H1 (cell line): Measurements from ENCODE around the gene PRODH2. TPM values are rescaled to one million over a fixed set of nuclear protein-coding genes. Genes with fewer than 3 reads are reported as not detected.

Experiments
- ATF2 ChIP-seq: IDR thresholded peaks from 2 replicates; pipeline ENCODE4 v1.6.1; 2012; ENCODE audit warnings: low read length, inconsistent platforms
- GABPA ChIP-seq: IDR thresholded peaks from 2 replicates; pipeline ENCODE4 v1.6.1; 2011; ENCODE audit warnings: mild to moderate bottlenecking, low read length, moderate library complexity, borderline replicate concordance; ENCODE audit not compliant: insufficient read depth
- JUND ChIP-seq: IDR thresholded peaks from 2 replicates; pipeline ENCODE4 v1.6.1; 2011; ENCODE audit warnings: mild to moderate bottlenecking, improper control_type of control experiment, low read length
- KDM1A ChIP-seq: fragments of 200-600, 300-600 bp; sonication (generic); IDR thresholded peaks from 2 replicates; pipeline ENCODE4 v1.7.1; 2016; ENCODE audit warnings: mild to moderate bottlenecking, low read length, borderline replicate concordance
- PHF8 ChIP-seq: fragments of 200-600 bp; sonication (generic); conservative IDR thresholded peaks from 2 replicates; pipeline ENCODE4 v1.7.1; 2012; ENCODE audit warnings: low read depth, mild to moderate bottlenecking, inconsistent platforms, low read length, moderate library complexity
- TAF7 ChIP-seq: optimal IDR thresholded peaks from 2 replicates; pipeline ENCODE3; 2011; ENCODE audit warnings: low read depth, mild to moderate bottlenecking, inconsistent platforms, low read length, moderate library complexity, borderline replicate concordance
- USF2 ChIP-seq: IDR thresholded peaks from 2 replicates; pipeline ENCODE4 v1.6.1; 2011; ENCODE audit warnings: low read length, improper control_type of control experiment
- YY1 ChIP-seq: IDR thresholded peaks from 2 replicates; pipeline ENCODE4 v1.6.1; 2011; ENCODE audit warnings: low read depth, mild to moderate bottlenecking, low read length
- polyA plus RNA-seq, 7 experiments: library from polyadenylated mRNA; depleted of rRNA in 3 of 7; stranded (reverse) in 5 of 7; unstranded in 2 of 7; fragments of >200 nt in 5 of 7; fragments of 200-250 nt in 2 of 7; gene quantifications; 1 replicate in 5 of 7; 2 replicates in 1 of 7; 4 replicates in 1 of 7; pipeline versions ENCODE4 v1.2.1 to v1.2.3, GENCODE V29; 2011 to 2013; ENCODE audit warnings: missing spikeins in 2 of 7, mixed read lengths in 2 of 7
- total RNA-seq: library from RNA; stranded (reverse); fragmentation: NEBNext Ultra II Directional; extraction: Animal tissue kit (Norgen Biotek cat#: 25700); gene quantifications from 2 replicates; pipeline ENCODE4 v1.2.1, GENCODE V29; 2021

The PRODH2 gene
- total and polyA plus RNA-seq, 2 of the 8 experiments (the other 6 are each of a cell fraction or from before 2014, with no cell fraction given): not detected

- TF ChIP-seq JUND (no peak), USF2 (no peak), GABPA (no peak), KDM1A (no peak), TAF7 (no peak), YY1 (no peak), ATF2 (no peak), PHF8 (no peak)
These were observed 20.3 kb downstream of the PRODH2 start (continued) for GRCh38 chr19:35792312-35792711.
